OCI-M2 (cell line): ENCODE data around the gene NDFIP2.
"Not testable (repeated sequence)": the region's sequence is repeated elsewhere in the genome, so short reads cannot be mapped to it uniquely, and the experiment has no call there.

Experiments
- DNase-seq: peaks from one replicate; lab custom pipeline; 2025; ENCODE audit not compliant: unreplicated experiment; lab: John Stamatoyannopoulos, UW

The NDFIP2 gene

GRCh38 chr13:79531542-79532254, 50.7 kb downstream of the NDFIP2 start:
- no peak for DNase-seq

- DNase-seq: no peak
Observed at GRCh38 chr13:79532576-79532975, 51.6 kb downstream of the NDFIP2 start.

GRCh38 chr13:79533781-79534400, 52.9 kb downstream of the NDFIP2 start:
- DNase-seq: no peak

- no peak for DNase-seq
Observed at GRCh38 chr13:79534596-79534995, 53.6 kb downstream of the NDFIP2 start.

- no peak for DNase-seq
Observed at GRCh38 chr13:79538757-79539156, 57.8 kb downstream of the NDFIP2 start.

GRCh38 chr13:79540504-79540903, 59.5 kb downstream of the NDFIP2 start:
- no peak for DNase-seq

GRCh38 chr13:79541426-79542049, 60.6 kb downstream of the NDFIP2 start:
- peak; percentile 5 for DNase-seq

- DNase-seq: no peak
Observed at GRCh38 chr13:79543883-79544282, 62.9 kb downstream of the NDFIP2 start.

- no peak for DNase-seq
Observed at GRCh38 chr13:79547211-79548195, 66.5 kb downstream of the NDFIP2 start.

GRCh38 chr13:79548902-79549301, 67.9 kb downstream of the NDFIP2 start:
- no peak for DNase-seq

GRCh38 chr13:79549355-79550106, 68.6 kb downstream of the NDFIP2 start:
- no peak for DNase-seq

- no peak for DNase-seq
Observed at GRCh38 chr13:79557666-79558065, 76.7 kb downstream of the NDFIP2 start.

- no peak for DNase-seq
Observed at GRCh38 chr13:79560954-79561353, 80.0 kb downstream of the NDFIP2 start.

- no peak for DNase-seq
Observed at GRCh38 chr13:79562557-79562956, 81.6 kb downstream of the NDFIP2 start.

- DNase-seq: no peak
Observed at GRCh38 chr13:79566118-79566517, 85.2 kb downstream of the NDFIP2 start.

- no peak for DNase-seq
Observed at GRCh38 chr13:79571147-79571546, 90.2 kb downstream of the NDFIP2 start.

- not testable (repeated sequence) for DNase-seq
Observed at GRCh38 chr13:79573892-79574291, 92.9 kb downstream of the NDFIP2 start.

GRCh38 chr13:79581870-79582315, 100.9 kb downstream of the NDFIP2 start:
- no peak for DNase-seq

GRCh38 chr13:79582896-79583295, 101.9 kb downstream of the NDFIP2 start:
- no peak for DNase-seq

- no peak for DNase-seq
Observed at GRCh38 chr13:79585033-79585432, 104.1 kb downstream of the NDFIP2 start.
